C4-2B (cell line): ENCODE results near the gene KLF3.

Source experiments
- ZFX ChIP-seq: fragments of 450-650 bp; IDR thresholded peaks from 2 replicates; pipeline ENCODE4 v1.6.1; 2017
- TF ChIP-seq, protein P1 (sequence below): fragments of 450-650 bp; conservative IDR thresholded peaks from 2 replicates; pipeline ENCODE4 v1.5.1; 2017; ENCODE audit warnings: mild to moderate bottlenecking

- TF ChIP-seq, protein P1, sequence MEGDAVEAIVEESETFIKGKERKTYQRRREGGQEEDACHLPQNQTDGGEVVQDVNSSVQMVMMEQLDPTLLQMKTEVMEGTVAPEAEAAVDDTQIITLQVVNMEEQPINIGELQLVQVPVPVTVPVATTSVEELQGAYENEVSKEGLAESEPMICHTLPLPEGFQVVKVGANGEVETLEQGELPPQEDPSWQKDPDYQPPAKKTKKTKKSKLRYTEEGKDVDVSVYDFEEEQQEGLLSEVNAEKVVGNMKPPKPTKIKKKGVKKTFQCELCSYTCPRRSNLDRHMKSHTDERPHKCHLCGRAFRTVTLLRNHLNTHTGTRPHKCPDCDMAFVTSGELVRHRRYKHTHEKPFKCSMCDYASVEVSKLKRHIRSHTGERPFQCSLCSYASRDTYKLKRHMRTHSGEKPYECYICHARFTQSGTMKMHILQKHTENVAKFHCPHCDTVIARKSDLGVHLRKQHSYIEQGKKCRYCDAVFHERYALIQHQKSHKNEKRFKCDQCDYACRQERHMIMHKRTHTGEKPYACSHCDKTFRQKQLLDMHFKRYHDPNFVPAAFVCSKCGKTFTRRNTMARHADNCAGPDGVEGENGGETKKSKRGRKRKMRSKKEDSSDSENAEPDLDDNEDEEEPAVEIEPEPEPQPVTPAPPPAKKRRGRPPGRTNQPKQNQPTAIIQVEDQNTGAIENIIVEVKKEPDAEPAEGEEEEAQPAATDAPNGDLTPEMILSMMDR: no peak
- TF ChIP-seq ZFX: no peak
Measured at GRCh38 chr4:38673130-38673978, 9.4 kb downstream of the KLF3 start.
